Activated CD8-positive, alpha-beta memory T cell treated with anti-CD3 and anti-CD28 coated beads for 36 hours (primary cell): ENCODE results near the gene CHN1. TPM values are rescaled to one million over a fixed set of nuclear protein-coding genes. Genes with fewer than 3 reads are reported as not detected.

Experiments used
- CTCF ChIA-PET: fragments of 350-600 bp; sonication (Branson Sonifier 250); formaldehyde crosslinking; loops from one replicate; lab custom pipeline; 2021; ENCODE audit warnings: antibody characterized with exemption; lab: Charles Lee
- POLR2A ChIA-PET: fragments of 350-600 bp; sonication (Branson Sonifier 250); formaldehyde crosslinking; loops from one replicate; lab custom pipeline; 2021; ENCODE audit warnings: antibody characterized with exemption; lab: Charles Lee
- total RNA-seq, 2 experiments: library from RNA; stranded (reverse); gene quantifications; one replicate each; pipeline ENCODE4 v1.2.3, GENCODE V29; 2021

CHN1 gene
- total RNA-seq, 2 experiments from 2014 or later = 16.6 to 17.3 TPM

- POLR2A ChIA-PET = no interaction called here
- CTCF ChIA-PET = no interaction called here
These were observed 202.7 kb downstream of the CHN1 start for GRCh38 chr2:174802459-174802858.

- ChIA-PET POLR2A (no interaction called here), CTCF (interaction anchor here (1.0 kb wide), 1 partner anchor 30 kb away, joined by 4 read pairs; no protein-coding TSS in a partner anchor)
These were observed 204.6 kb downstream of the CHN1 start for GRCh38 chr2:174800436-174801205.

- CTCF ChIA-PET = no interaction called here
- POLR2A ChIA-PET = no interaction called here
These were observed 206.4 kb downstream of the CHN1 start for GRCh38 chr2:174798801-174799200.

GRCh38 chr2:174797781-174798276 is 207.4 kb downstream of the CHN1 start:
- POLR2A ChIA-PET = no interaction called here
- CTCF ChIA-PET = interaction anchor here (1.7 kb wide), 1 partner anchor 100 kb away, joined by 7 read pairs; no protein-coding TSS in a partner anchor

GRCh38 chr2:174796319-174796771 is 208.8 kb downstream of the CHN1 start:
- ChIA-PET CTCF (interaction anchor here (1.1 to 1.7 kb wide), 4 partner anchors 15 to 99 kb away, joined by 3 to 7 read pairs (median 4); no protein-coding TSS in a partner anchor), POLR2A (interaction anchor here (0.6 kb wide), 1 partner anchor 176 kb away, joined by 3 read pairs; no protein-coding TSS in a partner anchor)

GRCh38 chr2:174794851-174795374 is 210.3 kb downstream of the CHN1 start:
- CTCF ChIA-PET = interaction anchor here (1.1 to 1.7 kb wide), 4 partner anchors 19 to 46 kb away, joined by 3 to 4 read pairs (median 4); no protein-coding TSS in a partner anchor
- POLR2A ChIA-PET = interaction anchor here (0.7 kb wide), 1 partner anchor 40 kb away, joined by 4 read pairs; no protein-coding TSS in a partner anchor

GRCh38 chr2:174792309-174793025 is 212.7 kb downstream of the CHN1 start:
- ChIA-PET CTCF (no interaction called here), POLR2A (no interaction called here)

- POLR2A ChIA-PET = no interaction called here
- CTCF ChIA-PET = no interaction called here
These were observed 213.4 kb downstream of the CHN1 start for GRCh38 chr2:174791746-174792280.

- ChIA-PET CTCF (no interaction called here), POLR2A (no interaction called here)
These were observed 214.2 kb downstream of the CHN1 start for GRCh38 chr2:174791020-174791419.

- ChIA-PET POLR2A (no interaction called here), CTCF (no interaction called here)
These were observed 216.2 kb downstream of the CHN1 start for GRCh38 chr2:174789001-174789400.

- ChIA-PET CTCF (no interaction called here), POLR2A (no interaction called here)
These were observed 216.8 kb downstream of the CHN1 start for GRCh38 chr2:174788291-174788929.

- CTCF ChIA-PET = interaction anchor here (0.9 to 1.1 kb wide), 2 partner anchors 15 to 91 kb away, joined by 3 read pairs; no protein-coding TSS in a partner anchor
- POLR2A ChIA-PET = no interaction called here
These were observed 217.5 kb downstream of the CHN1 start for GRCh38 chr2:174787487-174788205.

- ChIA-PET CTCF (interaction anchor here (1.1 kb wide), 1 partner anchor 89 kb away, joined by 3 read pairs; no protein-coding TSS in a partner anchor), POLR2A (no interaction called here)
These were observed 219.0 kb downstream of the CHN1 start for GRCh38 chr2:174786066-174786725.

- POLR2A ChIA-PET = no interaction called here
- CTCF ChIA-PET = no interaction called here
These were observed 219.7 kb downstream of the CHN1 start for GRCh38 chr2:174785481-174785880.

GRCh38 chr2:174784909-174785308 is 220.3 kb downstream of the CHN1 start:
- POLR2A ChIA-PET = no interaction called here
- CTCF ChIA-PET = no interaction called here

- CTCF ChIA-PET = no interaction called here
- POLR2A ChIA-PET = no interaction called here
These were observed 220.9 kb downstream of the CHN1 start for GRCh38 chr2:174784316-174784715.

- ChIA-PET POLR2A (no interaction called here), CTCF (no interaction called here)
These were observed 223.2 kb downstream of the CHN1 start for GRCh38 chr2:174781996-174782395.

GRCh38 chr2:174781298-174781697 is 223.9 kb downstream of the CHN1 start:
- CTCF ChIA-PET = interaction anchor here (0.6 to 0.7 kb wide), 3 partner anchors 9 to 29 kb away, joined by 3 to 4 read pairs (median 4); no protein-coding TSS in a partner anchor
- POLR2A ChIA-PET = no interaction called here
